ENCODE data around the gene RNF38. TPM values are rescaled to one million over a fixed set of nuclear protein-coding genes. Genes with fewer than 3 reads are reported as not detected.

RNF38 gene
- total RNA-seq, 1 experiment from 2014 or later = 18.1 TPM

DNA sequence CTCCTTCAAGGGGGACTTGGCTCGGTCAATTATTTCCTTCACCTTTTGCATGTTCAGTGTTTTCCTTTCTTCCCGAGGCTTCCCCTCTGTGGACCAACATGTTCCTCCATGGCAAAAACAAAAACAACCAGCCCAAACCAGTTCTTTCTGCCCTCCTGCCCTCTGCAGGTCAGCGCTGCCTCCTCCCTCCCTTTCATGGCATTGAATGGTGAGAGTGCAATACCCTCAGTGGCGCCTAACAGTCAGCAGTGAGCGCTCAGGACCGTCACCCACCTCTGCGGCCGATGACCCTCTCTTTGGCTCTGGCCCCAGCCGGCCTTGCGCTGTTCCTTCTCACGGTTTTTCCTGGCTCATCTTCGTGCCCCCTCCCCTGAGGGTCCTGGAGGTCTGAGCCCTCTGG, 107.4 kb downstream of the RNF38 start (continued):
- TF ChIP-seq, protein P1, sequence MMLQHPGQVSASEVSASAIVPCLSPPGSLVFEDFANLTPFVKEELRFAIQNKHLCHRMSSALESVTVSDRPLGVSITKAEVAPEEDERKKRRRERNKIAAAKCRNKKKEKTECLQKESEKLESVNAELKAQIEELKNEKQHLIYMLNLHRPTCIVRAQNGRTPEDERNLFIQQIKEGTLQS (IDR thresholded peaks at IDR 0.05) = no peak
- TF ChIP-seq ZNF274 (IDR thresholded peaks at IDR 0.05; ENCODE audit: low read depth, low read length) (no peak), POLR2AphosphoS5 (IDR thresholded peaks at IDR 0.05; ENCODE audit: low read depth, low read length) (no peak), YY1 (IDR thresholded peaks at IDR 0.05; ENCODE audit: extremely low read depth, insufficient replicate concordance, low read depth, low read length) (no peak)
- TF ChIP-seq, protein P2, sequence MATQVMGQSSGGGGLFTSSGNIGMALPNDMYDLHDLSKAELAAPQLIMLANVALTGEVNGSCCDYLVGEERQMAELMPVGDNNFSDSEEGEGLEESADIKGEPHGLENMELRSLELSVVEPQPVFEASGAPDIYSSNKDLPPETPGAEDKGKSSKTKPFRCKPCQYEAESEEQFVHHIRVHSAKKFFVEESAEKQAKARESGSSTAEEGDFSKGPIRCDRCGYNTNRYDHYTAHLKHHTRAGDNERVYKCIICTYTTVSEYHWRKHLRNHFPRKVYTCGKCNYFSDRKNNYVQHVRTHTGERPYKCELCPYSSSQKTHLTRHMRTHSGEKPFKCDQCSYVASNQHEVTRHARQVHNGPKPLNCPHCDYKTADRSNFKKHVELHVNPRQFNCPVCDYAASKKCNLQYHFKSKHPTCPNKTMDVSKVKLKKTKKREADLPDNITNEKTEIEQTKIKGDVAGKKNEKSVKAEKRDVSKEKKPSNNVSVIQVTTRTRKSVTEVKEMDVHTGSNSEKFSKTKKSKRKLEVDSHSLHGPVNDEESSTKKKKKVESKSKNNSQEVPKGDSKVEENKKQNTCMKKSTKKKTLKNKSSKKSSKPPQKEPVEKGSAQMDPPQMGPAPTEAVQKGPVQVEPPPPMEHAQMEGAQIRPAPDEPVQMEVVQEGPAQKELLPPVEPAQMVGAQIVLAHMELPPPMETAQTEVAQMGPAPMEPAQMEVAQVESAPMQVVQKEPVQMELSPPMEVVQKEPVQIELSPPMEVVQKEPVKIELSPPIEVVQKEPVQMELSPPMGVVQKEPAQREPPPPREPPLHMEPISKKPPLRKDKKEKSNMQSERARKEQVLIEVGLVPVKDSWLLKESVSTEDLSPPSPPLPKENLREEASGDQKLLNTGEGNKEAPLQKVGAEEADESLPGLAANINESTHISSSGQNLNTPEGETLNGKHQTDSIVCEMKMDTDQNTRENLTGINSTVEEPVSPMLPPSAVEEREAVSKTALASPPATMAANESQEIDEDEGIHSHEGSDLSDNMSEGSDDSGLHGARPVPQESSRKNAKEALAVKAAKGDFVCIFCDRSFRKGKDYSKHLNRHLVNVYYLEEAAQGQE (IDR thresholded peaks at IDR 0.05; ENCODE audit: low read depth) = no peak

DNA sequence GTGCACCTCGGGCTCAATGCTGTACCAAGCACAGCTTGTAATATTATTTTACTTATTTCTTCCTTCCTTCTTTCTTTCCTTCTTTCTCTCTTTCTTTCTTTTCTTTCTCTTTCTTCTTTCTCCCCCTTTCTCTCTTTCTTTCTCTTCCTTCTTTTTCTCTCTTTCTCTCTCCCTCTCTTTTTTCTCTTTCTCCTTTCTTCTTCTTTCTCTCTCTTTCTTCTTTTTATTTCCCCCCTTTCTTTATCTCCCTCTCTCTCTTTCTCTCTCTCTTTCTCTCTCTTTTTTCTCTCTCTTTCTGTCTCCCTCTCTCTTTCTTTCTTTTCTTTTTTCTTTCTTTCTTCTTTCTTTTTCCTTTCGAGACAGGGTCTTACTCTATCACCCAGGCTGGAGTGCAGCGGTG, 109.1 kb downstream of the RNF38 start:
- no TSS peak for BruUV-seq (replicated peaks)
- no peaks in the 10 kb centered on the region for H3K9me2 ChIP-seq (ENCODE audit: insufficient read depth)
- H3K27me3 ChIP-seq (ENCODE audit: insufficient read depth, low read length) = no peaks in the 10 kb centered on the region
- POLR2A ChIA-PET = no interaction called here
- ATAC-seq (no peak), DNase-seq (ENCODE audit: low read depth, low spot score) (no peak)
- H2AFZ ChIP-seq (ENCODE audit: low read depth, low read length, poor library complexity, severe bottlenecking) = no peak overlapping the region
- RAD21 ChIA-PET (ENCODE audit: low non-redundant PET in 1 of 2, low total read pairs in 2 of 2, uncharacterized antibody in 2 of 2, unreplicated experiment in 2 of 2) = no interaction called here
- no peak overlapping the region for H3K9ac ChIP-seq (ENCODE audit: low read length)
- TF ChIP-seq EZH2phosphoT487 (IDR thresholded peaks at IDR 0.05; ENCODE audit: borderline replicate concordance) (no peak), TCF7L2 (IDR thresholded peaks at IDR 0.05; ENCODE audit: borderline replicate concordance, extremely low read depth, insufficient read depth, insufficient read length) (no peak), JUND (IDR thresholded peaks at IDR 0.05) (no peak), SRF (IDR thresholded peaks at IDR 0.05; ENCODE audit: low read depth) (no peak), CEBPB (IDR thresholded peaks at IDR 0.05; ENCODE audit: low read depth) (no peak), CBX3 (IDR thresholded peaks at IDR 0.05; ENCODE audit: low read depth) (no peak), POLR2A (IDR thresholded peaks at IDR 0.05; ENCODE audit: borderline replicate concordance, extremely low read depth, insufficient read depth, insufficient read length) (no peak), FOSL1 (IDR thresholded peaks at IDR 0.05; ENCODE audit: low read depth) (no peak), ELF1 (IDR thresholded peaks at IDR 0.05; ENCODE audit: borderline replicate concordance, low read depth) (no peak), RAD21 (IDR thresholded peaks at IDR 0.05; ENCODE audit: low read depth) (no peak)
- TF ChIP-seq, protein P3, sequence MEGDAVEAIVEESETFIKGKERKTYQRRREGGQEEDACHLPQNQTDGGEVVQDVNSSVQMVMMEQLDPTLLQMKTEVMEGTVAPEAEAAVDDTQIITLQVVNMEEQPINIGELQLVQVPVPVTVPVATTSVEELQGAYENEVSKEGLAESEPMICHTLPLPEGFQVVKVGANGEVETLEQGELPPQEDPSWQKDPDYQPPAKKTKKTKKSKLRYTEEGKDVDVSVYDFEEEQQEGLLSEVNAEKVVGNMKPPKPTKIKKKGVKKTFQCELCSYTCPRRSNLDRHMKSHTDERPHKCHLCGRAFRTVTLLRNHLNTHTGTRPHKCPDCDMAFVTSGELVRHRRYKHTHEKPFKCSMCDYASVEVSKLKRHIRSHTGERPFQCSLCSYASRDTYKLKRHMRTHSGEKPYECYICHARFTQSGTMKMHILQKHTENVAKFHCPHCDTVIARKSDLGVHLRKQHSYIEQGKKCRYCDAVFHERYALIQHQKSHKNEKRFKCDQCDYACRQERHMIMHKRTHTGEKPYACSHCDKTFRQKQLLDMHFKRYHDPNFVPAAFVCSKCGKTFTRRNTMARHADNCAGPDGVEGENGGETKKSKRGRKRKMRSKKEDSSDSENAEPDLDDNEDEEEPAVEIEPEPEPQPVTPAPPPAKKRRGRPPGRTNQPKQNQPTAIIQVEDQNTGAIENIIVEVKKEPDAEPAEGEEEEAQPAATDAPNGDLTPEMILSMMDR (IDR thresholded peaks at IDR 0.05 in 2 of 3, conservative IDR thresholded peaks at IDR 0.05 in 1 of 3; ENCODE audit: borderline replicate concordance in 1 of 3, insufficient read depth in 1 of 3, low read depth in 2 of 3, low read length in 2 of 3) = no peak
- TF ChIP-seq, protein P2 (IDR thresholded peaks at IDR 0.05; ENCODE audit: low read depth) = no peak
- H3K4me2 ChIP-seq (ENCODE audit: low read length) = no peak overlapping the region
- H4K20me1 ChIP-seq (ENCODE audit: insufficient read depth) = no peaks in the 10 kb centered on the region
- no peaks in the 10 kb centered on the region for H3K9me3 ChIP-seq (ENCODE audit: control insufficient read depth in 1 of 2, insufficient read depth in 1 of 2, low read depth in 1 of 2, low read length in 2 of 2)
- no peak overlapping the region for H3K4me3 ChIP-seq (replicated peaks in 1 of 2; ENCODE audit: low read depth in 1 of 2, low read length in 2 of 2)
- H3K4me1 ChIP-seq (ENCODE audit: control insufficient read depth in 1 of 2, insufficient read depth in 2 of 2, low read length in 2 of 2) = peaks cover 0 to 9% of the 10 kb centered on the region in 2 experiments; a peak in 1 of 4 replicates
- intact Hi-C loops (cut with micrococcal nuclease) = no loop called here
- H3K79me2 ChIP-seq (ENCODE audit: insufficient read depth, low read length) = no peaks in the 10 kb centered on the region
- H3K27ac ChIP-seq (ENCODE audit: low read depth, low read length) = no peak overlapping the region
- no peaks in the 10 kb centered on the region for H3K36me3 ChIP-seq (ENCODE audit: control insufficient read depth in 1 of 2, insufficient read depth in 2 of 2, low read length in 2 of 2)
- CTCF ChIA-PET = no interaction called here
